Measurements from ENCODE around the gene HYAL3.
A peak's percentile ranks its signal among the peaks of the same experiment; 100 is the strongest.

The HYAL3 gene

DNA sequence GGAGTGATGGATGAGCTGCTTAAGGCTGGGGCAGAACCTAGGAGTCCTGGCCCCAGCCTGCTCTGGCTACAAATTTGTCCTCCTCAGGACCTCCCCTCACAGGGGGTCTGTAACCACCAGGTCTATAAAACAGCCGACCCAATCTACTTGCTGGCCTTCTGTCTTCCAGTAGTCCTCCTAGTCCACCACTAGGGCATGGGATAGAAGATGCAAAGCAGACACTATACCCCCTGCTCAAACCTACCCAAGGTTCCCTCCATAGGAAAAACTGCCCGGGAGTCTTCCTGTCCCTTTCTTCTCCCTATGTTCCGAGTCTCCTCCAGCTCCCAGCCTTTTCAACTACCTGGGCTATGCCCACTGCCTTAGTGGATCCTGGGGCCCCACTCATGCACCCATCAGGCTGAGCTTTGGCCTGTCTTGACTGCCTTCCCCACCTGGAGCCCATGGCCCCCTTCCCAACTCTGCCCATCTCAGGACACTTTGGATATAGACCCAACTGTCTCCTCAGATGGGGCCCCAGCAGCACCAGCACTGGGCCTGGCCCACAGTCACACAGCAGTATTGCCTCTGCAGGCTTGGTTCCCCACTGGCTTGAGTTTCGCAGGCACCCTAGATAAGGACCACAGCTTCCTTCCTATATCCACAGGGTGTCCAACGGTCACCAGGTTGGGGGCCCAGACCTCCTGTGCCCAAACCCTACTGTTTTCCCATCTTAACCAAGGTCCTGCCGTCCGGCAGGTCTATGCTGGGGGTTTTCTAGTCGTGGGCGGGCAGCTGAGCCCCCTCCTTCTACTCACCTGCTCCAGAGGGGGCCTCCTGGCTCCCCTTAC lies 1.1 kb downstream of the HYAL3 start:
- Histone ChIP-seq H3K27me3 (ENCODE audit: control insufficient read depth in 1 of 2, insufficient read depth in 2 of 2, low read length in 2 of 2) (no peaks in the 10 kb centered on the region), H3K4me3 (ENCODE audit: low read depth in 1 of 2, low read length in 2 of 2) (peak overlapping the region; percentile 87 to 93), H3K27ac (ENCODE audit: low read depth, low read length) (peak overlapping the region; percentile 93), H3K36me3 (ENCODE audit: control insufficient read depth in 1 of 2, insufficient read depth in 2 of 2, low read length in 2 of 2) (no peaks in the 10 kb centered on the region), H3K9ac (ENCODE audit: low read depth in 1 of 2, low read length in 2 of 2) (peak overlapping the region; percentile 89 to 97), H3K4me1 (ENCODE audit: control insufficient read depth in 1 of 2, insufficient read depth in 2 of 2, low read length in 2 of 2) (peaks cover 28 to 39% of the 10 kb centered on the region in 2 donors), H3K9me3 (ENCODE audit: control insufficient read depth in 1 of 2, low read length in 2 of 2) (no peaks in the 10 kb centered on the region)

DNA sequence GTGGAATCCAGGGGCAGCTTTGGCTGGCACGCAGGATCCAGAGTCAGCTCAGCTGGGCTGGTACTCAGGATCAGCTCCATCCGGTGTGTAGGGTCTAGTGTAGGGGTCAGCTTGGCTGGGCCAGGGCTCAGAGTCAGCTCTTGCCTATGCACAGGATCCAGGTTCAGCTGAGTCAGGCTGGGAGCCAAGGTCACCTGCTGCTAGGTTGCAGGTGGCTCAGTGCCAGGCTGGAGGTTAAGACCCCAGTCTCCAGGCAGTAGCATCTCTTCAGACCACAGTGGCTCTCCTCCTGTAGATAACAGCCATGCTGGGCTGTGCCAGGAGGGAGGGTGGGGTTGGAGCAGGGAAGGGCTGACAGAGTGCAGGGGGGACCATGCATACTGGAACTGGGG lies 1.8 kb downstream of the HYAL3 start:
- Histone ChIP-seq H3K4me1 (ENCODE audit: control insufficient read depth in 1 of 2, insufficient read depth in 2 of 2, low read length in 2 of 2) (peaks cover 32 to 38% of the 10 kb centered on the region in 2 donors), H3K9me3 (ENCODE audit: control insufficient read depth in 1 of 2, low read length in 2 of 2) (no peaks in the 10 kb centered on the region), H3K27me3 (ENCODE audit: control insufficient read depth in 1 of 2, insufficient read depth in 2 of 2, low read length in 2 of 2) (no peaks in the 10 kb centered on the region), H3K27ac (ENCODE audit: low read depth, low read length) (no peak overlapping the region), H3K36me3 (ENCODE audit: control insufficient read depth in 1 of 2, insufficient read depth in 2 of 2, low read length in 2 of 2) (no peaks in the 10 kb centered on the region), H3K4me3 (ENCODE audit: low read depth in 1 of 2, low read length in 2 of 2) (no peak overlapping the region), H3K9ac (ENCODE audit: low read depth in 1 of 2, low read length in 2 of 2) (no peak overlapping the region)

DNA sequence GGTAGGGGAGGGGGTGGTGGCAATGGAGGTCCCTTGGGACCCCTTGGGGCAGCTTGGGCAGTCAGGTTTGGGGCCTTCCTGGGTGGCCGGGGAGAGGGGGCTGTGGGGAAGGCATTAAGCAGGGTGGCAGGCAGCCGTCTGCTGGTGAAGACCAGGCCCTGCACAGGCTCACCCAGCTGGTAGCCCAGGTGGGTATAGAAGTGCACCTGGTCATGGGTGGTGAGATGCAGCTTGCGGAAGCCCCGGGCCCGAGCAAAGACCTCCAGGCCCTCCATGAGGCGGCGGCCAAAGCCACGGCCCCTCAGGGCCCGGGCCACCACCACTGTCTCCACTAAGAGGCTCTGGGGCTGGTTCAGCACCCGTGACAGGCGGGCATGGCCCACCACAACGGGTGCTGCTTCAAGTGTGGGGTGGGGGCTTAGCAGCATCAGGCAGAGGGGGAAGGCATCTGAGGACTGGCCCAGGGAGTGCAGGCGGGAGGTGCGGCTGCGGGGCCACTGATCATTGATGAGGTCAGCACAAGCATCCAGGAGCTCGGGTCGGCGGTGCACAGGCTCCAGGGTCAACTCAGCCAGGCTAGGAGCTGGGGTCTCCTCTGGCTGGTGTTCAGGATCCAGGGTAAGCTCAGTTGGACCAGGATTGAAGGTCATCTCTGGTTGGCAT lies 2.4 kb downstream of the HYAL3 start:
- H3K9ac ChIP-seq (ENCODE audit: low read depth in 1 of 2, low read length in 2 of 2): no peak overlapping the region
- H3K27me3 ChIP-seq (ENCODE audit: control insufficient read depth in 1 of 2, insufficient read depth in 2 of 2, low read length in 2 of 2): no peaks in the 10 kb centered on the region
- H3K4me3 ChIP-seq (ENCODE audit: low read depth in 1 of 2, low read length in 2 of 2): no peak overlapping the region
- H3K4me1 ChIP-seq (ENCODE audit: control insufficient read depth in 1 of 2, insufficient read depth in 2 of 2, low read length in 2 of 2): peaks cover 32 to 38% of the 10 kb centered on the region in 2 donors
- H3K27ac ChIP-seq (ENCODE audit: low read depth, low read length): no peak overlapping the region
- H3K9me3 ChIP-seq (ENCODE audit: control insufficient read depth in 1 of 2, low read length in 2 of 2): no peaks in the 10 kb centered on the region
- H3K36me3 ChIP-seq (ENCODE audit: control insufficient read depth in 1 of 2, insufficient read depth in 2 of 2, low read length in 2 of 2): no peaks in the 10 kb centered on the region

DNA sequence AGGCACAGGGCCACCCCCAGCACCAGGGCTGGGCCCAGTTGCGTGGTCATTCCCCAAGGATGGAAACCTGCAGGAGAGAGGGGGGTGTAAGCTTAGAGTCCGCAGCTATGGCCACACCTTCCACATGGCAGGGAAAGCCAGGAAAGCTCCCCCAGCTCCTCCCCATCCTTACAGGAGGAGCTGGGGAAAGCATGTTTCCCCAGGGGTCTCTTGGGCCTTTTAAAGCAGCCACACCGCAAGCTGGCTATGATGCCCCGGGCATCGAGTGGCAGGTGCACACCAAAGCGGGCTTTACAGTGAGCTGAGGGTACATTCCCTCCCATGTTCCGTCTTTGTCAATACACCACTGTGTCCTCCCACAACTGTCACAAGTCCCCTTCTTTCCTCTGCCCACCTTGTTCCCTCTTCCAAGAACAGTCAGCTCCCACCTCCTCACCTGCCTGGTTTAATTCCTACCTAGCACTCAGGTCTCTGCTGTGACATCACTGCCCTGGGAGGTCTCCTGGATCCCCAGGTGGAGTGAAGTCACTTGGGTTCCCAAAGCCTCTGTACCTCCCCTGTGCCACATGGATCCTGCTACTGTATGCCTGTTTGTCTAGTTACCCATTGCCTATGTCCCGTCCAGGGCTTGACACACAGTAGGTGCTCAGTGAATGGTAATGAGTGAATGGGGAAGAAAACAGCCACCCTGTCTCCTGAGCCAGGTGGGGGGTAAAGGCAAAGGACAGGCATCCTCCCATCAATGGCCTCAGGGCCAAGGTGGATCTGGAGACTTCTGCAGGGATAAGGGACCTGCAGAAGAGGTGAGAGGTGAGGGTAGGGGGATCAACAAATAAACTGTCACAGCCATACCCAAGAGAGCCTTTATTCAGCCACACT lies 3.4 kb downstream of the HYAL3 start:
- no peak overlapping the region for H3K4me3 ChIP-seq (ENCODE audit: low read depth in 1 of 2, low read length in 2 of 2)
- no peak overlapping the region for H3K27ac ChIP-seq (ENCODE audit: low read depth, low read length)
- H3K4me1 ChIP-seq (ENCODE audit: control insufficient read depth in 1 of 2, insufficient read depth in 2 of 2, low read length in 2 of 2): peaks cover 40 to 44% of the 10 kb centered on the region in 2 donors
- no peaks in the 10 kb centered on the region for H3K36me3 ChIP-seq (ENCODE audit: control insufficient read depth in 1 of 2, insufficient read depth in 2 of 2, low read length in 2 of 2)
- H3K9ac ChIP-seq (ENCODE audit: low read depth in 1 of 2, low read length in 2 of 2): no peak overlapping the region
- no peaks in the 10 kb centered on the region for H3K9me3 ChIP-seq (ENCODE audit: control insufficient read depth in 1 of 2, low read length in 2 of 2)
- H3K27me3 ChIP-seq (ENCODE audit: control insufficient read depth in 1 of 2, insufficient read depth in 2 of 2, low read length in 2 of 2): no peaks in the 10 kb centered on the region

DNA sequence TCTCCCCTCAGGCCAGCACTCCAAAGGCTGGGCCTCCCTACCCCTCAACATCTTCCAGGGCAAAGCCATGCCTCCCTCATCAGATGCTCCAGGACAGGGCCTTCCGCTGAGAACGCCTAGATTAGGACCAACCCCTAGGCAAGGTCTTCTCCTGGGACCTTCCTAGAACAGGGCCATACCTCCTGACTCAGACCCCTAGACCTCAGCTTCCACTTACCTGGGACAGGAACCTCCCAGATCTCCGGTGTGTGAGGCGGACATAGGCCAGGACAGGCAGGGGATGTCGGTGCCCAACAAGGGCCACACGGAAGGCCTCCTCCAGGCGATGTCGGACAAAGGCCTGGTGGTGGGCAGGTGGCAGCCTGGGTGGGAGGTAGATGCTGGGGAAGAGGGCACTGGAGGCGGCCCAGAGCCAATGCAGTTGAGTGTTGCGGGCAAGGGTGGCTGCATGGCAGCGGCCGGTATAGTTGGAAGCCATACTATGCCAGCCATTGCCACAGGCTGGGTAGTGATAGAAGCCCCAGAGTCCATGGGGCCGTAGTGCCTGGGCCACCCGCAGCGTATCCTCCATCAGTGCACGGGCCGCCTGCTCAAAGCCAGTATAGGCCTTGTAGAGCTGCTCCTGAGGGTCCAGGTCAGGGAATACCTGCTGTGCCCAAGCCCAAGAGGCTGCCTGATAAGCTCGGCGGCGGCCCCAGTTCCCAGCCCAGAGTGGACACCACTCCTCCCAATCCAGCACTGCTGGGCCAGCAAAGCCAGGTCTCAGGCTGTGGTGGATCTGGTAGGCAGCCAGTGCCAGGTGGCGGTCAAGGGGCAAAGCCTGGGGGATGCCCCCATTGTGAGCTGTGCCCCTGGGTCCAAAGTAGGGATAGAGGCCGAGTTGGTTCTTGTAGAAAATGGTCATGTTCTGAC lies 4.5 kb downstream of the HYAL3 start:
- Histone ChIP-seq H3K9ac (ENCODE audit: low read depth in 1 of 2, low read length in 2 of 2) (no peak overlapping the region), H3K9me3 (ENCODE audit: control insufficient read depth in 1 of 2, low read length in 2 of 2) (no peaks in the 10 kb centered on the region), H3K36me3 (ENCODE audit: control insufficient read depth in 1 of 2, insufficient read depth in 2 of 2, low read length in 2 of 2) (peaks cover 7 to 9% of the 10 kb centered on the region in 2 donors), H3K27me3 (ENCODE audit: control insufficient read depth in 1 of 2, insufficient read depth in 2 of 2, low read length in 2 of 2) (no peaks in the 10 kb centered on the region), H3K4me3 (ENCODE audit: low read depth in 1 of 2, low read length in 2 of 2) (no peak overlapping the region), H3K4me1 (ENCODE audit: control insufficient read depth in 1 of 2, insufficient read depth in 2 of 2, low read length in 2 of 2) (peaks cover 37 to 42% of the 10 kb centered on the region in 2 donors), H3K27ac (ENCODE audit: low read depth, low read length) (no peak overlapping the region)

DNA sequence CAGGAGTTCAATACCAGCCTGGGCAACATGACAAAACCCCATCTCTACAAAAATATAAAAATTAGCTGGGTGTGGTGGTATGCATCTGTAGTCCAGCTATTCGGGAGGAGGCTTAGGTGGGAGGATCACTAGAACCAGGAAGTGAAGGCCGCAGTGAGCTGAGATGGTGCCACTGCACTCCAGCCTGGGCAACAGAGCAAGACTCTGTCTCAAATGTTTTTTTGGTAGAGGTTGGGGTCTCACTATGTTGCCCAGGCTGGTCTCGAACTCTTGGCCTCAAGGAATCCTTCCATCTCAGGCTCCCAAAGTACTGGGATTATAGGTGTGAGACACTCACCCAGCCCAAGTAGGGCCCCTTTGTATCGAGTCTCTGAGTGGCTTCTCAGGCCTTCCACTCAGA lies 5.1 kb downstream of the HYAL3 start:
- H3K27me3 ChIP-seq (ENCODE audit: control insufficient read depth in 1 of 2, insufficient read depth in 2 of 2, low read length in 2 of 2): no peaks in the 10 kb centered on the region
- peaks cover 36 to 41% of the 10 kb centered on the region in 2 donors for H3K4me1 ChIP-seq (ENCODE audit: control insufficient read depth in 1 of 2, insufficient read depth in 2 of 2, low read length in 2 of 2)
- H3K4me3 ChIP-seq (ENCODE audit: low read depth in 1 of 2, low read length in 2 of 2): no peak overlapping the region
- peaks cover 13 to 16% of the 10 kb centered on the region in 2 donors for H3K36me3 ChIP-seq (ENCODE audit: control insufficient read depth in 1 of 2, insufficient read depth in 2 of 2, low read length in 2 of 2)
- H3K27ac ChIP-seq (ENCODE audit: low read depth, low read length): no peak overlapping the region
- no peaks in the 10 kb centered on the region for H3K9me3 ChIP-seq (ENCODE audit: control insufficient read depth in 1 of 2, low read length in 2 of 2)
- no peak overlapping the region for H3K9ac ChIP-seq (ENCODE audit: low read depth in 1 of 2, low read length in 2 of 2)

DNA sequence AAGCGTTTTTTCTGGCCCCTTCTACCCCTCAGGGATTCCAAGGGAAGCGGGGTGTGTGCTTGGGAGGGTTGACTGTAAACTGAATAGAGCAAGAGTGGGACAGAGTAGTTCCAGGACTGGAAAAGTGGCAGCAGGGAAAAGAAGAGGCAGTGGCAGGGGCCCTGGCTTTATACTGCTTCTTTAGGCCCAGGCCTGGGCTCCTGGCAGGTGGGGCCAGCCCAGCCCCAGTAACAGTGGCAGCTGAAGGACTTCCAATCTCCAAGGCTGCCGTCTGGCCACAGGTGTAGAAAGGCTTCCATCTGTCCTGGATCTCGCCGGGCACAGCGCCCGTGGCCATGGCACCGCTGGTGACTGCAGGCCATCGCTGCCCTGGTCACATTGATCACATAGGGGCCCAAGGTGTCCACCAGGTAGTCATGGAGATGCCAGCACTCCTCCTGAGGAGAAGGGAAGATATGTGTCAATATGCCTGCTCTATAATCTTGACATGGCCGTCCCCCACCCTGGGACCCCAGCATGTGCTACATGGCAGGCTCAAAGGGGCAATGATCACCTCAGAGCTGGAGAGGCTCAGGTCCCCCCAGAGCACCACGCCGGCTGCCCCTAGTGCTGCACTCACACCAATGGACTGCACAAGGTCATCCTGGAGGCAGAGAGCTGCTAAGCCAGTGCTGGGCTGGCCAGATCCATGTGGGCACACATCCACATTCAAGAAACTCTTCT lies 6.0 kb downstream of the HYAL3 start:
- H3K27ac ChIP-seq (ENCODE audit: low read depth, low read length): no peak overlapping the region

DNA sequence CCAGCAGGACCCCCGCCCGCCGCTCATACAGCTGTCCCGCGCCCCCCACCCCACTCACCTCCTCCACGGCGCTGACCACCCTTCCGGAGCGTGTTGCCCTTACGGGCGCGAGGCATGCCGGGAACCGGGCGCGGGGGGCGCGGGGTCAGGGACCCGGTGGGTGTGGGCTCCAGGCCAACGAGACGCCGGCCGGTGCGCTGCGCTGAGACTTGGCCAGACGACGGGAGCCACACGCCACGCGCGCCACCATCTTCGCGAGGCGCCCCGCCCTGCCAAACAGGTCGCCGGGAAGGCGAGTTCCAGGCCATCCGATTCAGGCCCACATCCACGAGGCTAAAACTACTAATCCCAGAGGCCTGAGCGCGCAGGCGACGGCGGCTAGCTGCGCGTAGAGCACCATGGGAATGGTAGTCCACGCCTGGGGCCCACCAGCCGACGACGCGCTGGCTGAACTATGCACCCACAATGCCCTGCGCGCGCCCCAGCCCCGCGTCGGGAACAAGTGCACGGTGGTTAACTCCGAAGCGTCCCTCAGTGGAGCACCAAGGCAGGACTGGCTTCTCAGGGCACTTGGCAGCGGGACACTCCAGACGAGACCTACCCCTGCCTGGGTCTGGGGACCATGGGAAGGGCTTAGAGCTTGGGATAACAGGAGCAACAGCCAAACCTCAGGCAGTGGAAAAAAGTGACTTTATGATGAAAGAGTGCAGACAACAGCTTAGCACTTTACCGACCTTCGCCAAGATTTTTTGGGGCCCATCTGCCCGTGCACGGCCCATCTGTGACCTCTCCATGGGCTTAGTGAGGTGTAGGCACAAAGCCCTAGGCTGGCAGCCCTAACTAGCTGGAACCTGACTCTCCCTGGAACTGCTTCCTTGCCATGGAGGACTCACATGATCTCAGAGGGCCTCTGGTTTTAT lies 6.8 kb downstream of the HYAL3 start, which contains the start of gene IFRD2:
IFRD2 (minus strand) TSS at position 271 of the 920 bp plus-strand sequence; CDS start at position 116, 155 bp downstream.
- Histone ChIP-seq H3K9ac (ENCODE audit: low read depth in 1 of 2, low read length in 2 of 2) (peak within 1 kb of the TSS; percentile 84 to 86), H3K36me3 (ENCODE audit: control insufficient read depth in 1 of 2, insufficient read depth in 2 of 2, low read length in 2 of 2) (peaks cover 24 to 32% of the 10 kb centered on the region in 2 donors), H3K9me3 (ENCODE audit: control insufficient read depth in 1 of 2, low read length in 2 of 2) (no peaks in the 10 kb centered on the region), H3K27me3 (ENCODE audit: control insufficient read depth in 1 of 2, insufficient read depth in 2 of 2, low read length in 2 of 2) (no peaks in the 10 kb centered on the region), H3K4me1 (ENCODE audit: control insufficient read depth in 1 of 2, insufficient read depth in 2 of 2, low read length in 2 of 2) (peaks cover 22 to 29% of the 10 kb centered on the region in 2 donors), H3K4me3 (ENCODE audit: low read depth in 1 of 2, low read length in 2 of 2) (peak within 1 kb of the TSS; percentile 92 to 98), H3K27ac (ENCODE audit: low read depth, low read length) (peak within 1 kb of the TSS; percentile 89)

More for the DNA sequence above, 6.0 kb downstream of the HYAL3 start:
- Histone ChIP-seq H3K36me3 (ENCODE audit: control insufficient read depth in 1 of 2, insufficient read depth in 2 of 2, low read length in 2 of 2) (peaks cover 20 to 24% of the 10 kb centered on the region in 2 donors), H3K4me3 (ENCODE audit: low read depth in 1 of 2, low read length in 2 of 2) (peak overlapping the region in 1 of 2 donors; percentile 76), H3K4me1 (ENCODE audit: control insufficient read depth in 1 of 2, insufficient read depth in 2 of 2, low read length in 2 of 2) (peaks cover 28 to 33% of the 10 kb centered on the region in 2 donors), H3K27me3 (ENCODE audit: control insufficient read depth in 1 of 2, insufficient read depth in 2 of 2, low read length in 2 of 2) (no peaks in the 10 kb centered on the region), H3K9me3 (ENCODE audit: control insufficient read depth in 1 of 2, low read length in 2 of 2) (no peaks in the 10 kb centered on the region), H3K9ac (ENCODE audit: low read depth in 1 of 2, low read length in 2 of 2) (peak overlapping the region; percentile 68 to 86)

All from duodenal mucosa (tissue), 2 donors.